GM12878 (cell line): ENCODE data around the gene CCDC170. TPM values are rescaled to one million over a fixed set of nuclear protein-coding genes. Genes with fewer than 3 reads are reported as not detected.

Experiments used
- ATAC-seq: fragments of 200-7000 bp; cut with Tn5 transposase; 3 replicates; pipeline ENCODE4 v1.9.1; 2020; ENCODE audit warnings: mild to moderate bottlenecking, moderate library complexity
- BruUV-seq: library from RNA; stranded (reverse); fragments of 400-500 nt; replicated peaks from 2 replicates; lab custom pipeline; 2021; lab: Mats Ljungman, UMichigan
- CTCF ChIA-PET: fragments of 300-600 bp; sonication (Branson Sonifier 250); formaldehyde crosslinking; extraction: SDS; loops from one replicate; lab custom pipeline; 2021; ENCODE audit warnings: inconsistent platforms; lab: Yijun Ruan, JAX
- POLR2A ChIA-PET: fragments of 350-600 bp; formaldehyde crosslinking; extraction: SDS; loops from one replicate; lab custom pipeline; 2021; ENCODE audit warnings: inconsistent platforms; lab: Charles Lee
- RAD21 ChIA-PET: fragments of 300-600 bp; sonication (Branson Sonifier 250); formaldehyde crosslinking; loops from one replicate; lab custom pipeline; 2023; ENCODE audit warnings: antibody characterized with exemption; ENCODE audit not compliant: unreplicated experiment; lab: Charles Lee
- SMC1A ChIA-PET: fragments of 300-600 bp; sonication (Branson Sonifier 250); formaldehyde crosslinking; loops from one replicate; lab custom pipeline; 2023; ENCODE audit not compliant: unreplicated experiment, uncharacterized antibody; lab: Charles Lee
- DNase-seq: peaks from one replicate; pipeline ENCODE4 v3.0.0-alpha.2; 2011; ENCODE audit warnings: low read depth, low spot score
- FAIRE-seq: peaks from 3 replicates; lab custom pipeline; 2011; peaks lifted over from hg19 to GRCh38; lab: Jason Lieb, UNC
- H2AFZ ChIP-seq: 2 replicates; pipeline ENCODE4 v1.6.0; 2011; ENCODE audit warnings: low read depth, low read length, control low read depth; ENCODE audit not compliant: control insufficient read depth
- H3K27ac ChIP-seq: 2 replicates; pipeline ENCODE4 v1.5.1; 2011; ENCODE audit warnings: control low read depth; ENCODE audit not compliant: control insufficient read depth, insufficient read depth
- H3K27me3 ChIP-seq, 2 experiments: replicated peaks in 1 of 2; 2 replicates each; pipeline versions ENCODE4 v1.6.0 to v1.6.1; 2011; ENCODE audit warnings: low read length in 1 of 2; ENCODE audit not compliant: control insufficient read depth in 2 of 2, insufficient read depth in 2 of 2
- H3K36me3 ChIP-seq, 2 experiments: 2 replicates each; pipeline ENCODE4 v1.5.1; 2011; ENCODE audit warnings: low read length in 1 of 2; ENCODE audit not compliant: control insufficient read depth in 2 of 2, insufficient read depth in 2 of 2
- H3K4me1 ChIP-seq: 2 replicates; pipeline ENCODE4 v1.6.1; 2011; ENCODE audit warnings: mild to moderate bottlenecking, low read length, moderate library complexity, mixed read lengths; ENCODE audit not compliant: control insufficient read depth, insufficient read depth
- H3K4me2 ChIP-seq: 2 replicates; pipeline ENCODE4 v1.6.0; 2011; ENCODE audit warnings: control low read depth; ENCODE audit not compliant: control insufficient read depth, insufficient read depth
- H3K4me3 ChIP-seq: fragments of 200-600 bp; sonication (generic); 2 replicates; pipeline ENCODE4 v1.5.1; 2016
- H3K79me2 ChIP-seq: 2 replicates; pipeline ENCODE4 v1.6.0; 2011; ENCODE audit warnings: low read length; ENCODE audit not compliant: control insufficient read depth, insufficient read depth
- H3K9ac ChIP-seq: 2 replicates; pipeline ENCODE4 v1.8.0; 2011; ENCODE audit warnings: low read length, control low read depth, mixed read lengths; ENCODE audit not compliant: control insufficient read depth, insufficient read depth
- H3K9me3 ChIP-seq: replicated peaks from 3 replicates; pipeline ENCODE4 v1.5.1; 2011; ENCODE audit warnings: mild to moderate bottlenecking, low read length; ENCODE audit not compliant: control insufficient read depth, insufficient read depth
- H4K20me1 ChIP-seq: 2 replicates; pipeline ENCODE4 v1.6.0; 2011; ENCODE audit not compliant: control insufficient read depth, insufficient read depth
- BHLHE40 ChIP-seq, 2 experiments: fragments of 450-650 bp in 1 of 2; IDR thresholded peaks; 2 replicates each; pipeline ENCODE4 v1.6.1; 2011 to 2017; ENCODE audit warnings: low read depth in 2 of 2, borderline replicate concordance in 1 of 2, improper control_type of control experiment in 1 of 2, low read length in 1 of 2, mild to moderate bottlenecking in 1 of 2
- BRCA1 ChIP-seq: IDR thresholded peaks from 2 replicates; pipeline ENCODE4 v1.6.1; 2011; ENCODE audit warnings: low read depth, low read length, improper control_type of control experiment
- CREM ChIP-seq: IDR thresholded peaks from 2 replicates; pipeline ENCODE4 v1.6.1; 2014; ENCODE audit warnings: antibody characterized with exemption, low read depth
- FOXK2 ChIP-seq: fragments of 450-650 bp; IDR thresholded peaks from 2 replicates; pipeline ENCODE4 v1.6.1; 2017; ENCODE audit warnings: mild to moderate bottlenecking, moderate library complexity
- HCFC1 ChIP-seq: fragments of 150-350 bp; IDR thresholded peaks from 2 replicates; pipeline ENCODE4 v1.6.1; 2014; ENCODE audit warnings: low read length
- JUNB ChIP-seq: IDR thresholded peaks from 2 replicates; pipeline ENCODE4 v1.6.1; 2016; ENCODE audit warnings: antibody characterized with exemption, mild to moderate bottlenecking
- KLF5 ChIP-seq: fragments of 450-650 bp; IDR thresholded peaks from 2 replicates; pipeline ENCODE4 v1.6.1; 2014; ENCODE audit warnings: mild to moderate bottlenecking; ENCODE audit not compliant: partially characterized antibody
- MAX ChIP-seq: IDR thresholded peaks from 2 replicates; pipeline ENCODE4 v1.6.1; 2012; ENCODE audit warnings: low read depth, low read length, improper control_type of control experiment
- NKRF ChIP-seq: fragments of 450-650 bp; conservative IDR thresholded peaks from 2 replicates; pipeline ENCODE4 v1.6.1; 2017; ENCODE audit warnings: mild to moderate bottlenecking, moderate library complexity
- RCOR1 ChIP-seq: conservative IDR thresholded peaks from 2 replicates; pipeline ENCODE4 v1.6.1; 2012; ENCODE audit warnings: low read depth, low read length, improper control_type of control experiment
- RUNX3 ChIP-seq: IDR thresholded peaks from 2 replicates; pipeline ENCODE4 v1.6.1; 2012; ENCODE audit warnings: low read length, inconsistent platforms
- SUPT20H ChIP-seq: IDR thresholded peaks from 2 replicates; pipeline ENCODE4 v1.6.1; 2011; ENCODE audit warnings: low read depth, mild to moderate bottlenecking, low read length, moderate library complexity, borderline replicate concordance; ENCODE audit not compliant: control insufficient read depth
- TAF1 ChIP-seq: IDR thresholded peaks from 2 replicates; pipeline ENCODE4 v1.6.1; 2011; ENCODE audit warnings: mild to moderate bottlenecking, low read depth, low read length, borderline replicate concordance
- TCF7 ChIP-seq: IDR thresholded peaks from 2 replicates; pipeline ENCODE4 v1.6.1; 2014; ENCODE audit warnings: antibody characterized with exemption, borderline replicate concordance
- YY1 ChIP-seq: IDR thresholded peaks from 2 replicates; pipeline ENCODE4 v1.6.1; 2011; ENCODE audit warnings: low read depth, mild to moderate bottlenecking, low read length
- ZBTB4 ChIP-seq: fragments of 450-650 bp; formaldehyde crosslinking; IDR thresholded peaks from 2 replicates; pipeline ENCODE4 v1.4.0; 2022; ENCODE audit warnings: mild to moderate bottlenecking, moderate library complexity
- ZZZ3 ChIP-seq: IDR thresholded peaks from 2 replicates; pipeline ENCODE4 v1.6.1; 2011; ENCODE audit warnings: low read depth; ENCODE audit not compliant: control insufficient read depth, insufficient read length
- WGBS: methylation state at CpG from one replicate; pipeline ENCODE4 v1.1.6; 2016; ENCODE audit warnings: low lambda C conversion rate; ENCODE audit not compliant: insufficient replicate concordance, insufficient coverage; ENCODE audit errors: missing lambda C conversion rate; 5-methylcytosine and 5-hydroxymethylcytosine counted together
- in situ Hi-C: fragments of 300-500 bp; cut with MboI; formaldehyde crosslinking; loops from 9 replicates; pipeline ENCODE4 v1.14.3; 2018; ENCODE audit warnings: mixed read lengths
- intact Hi-C: fragments of 100-400 bp; cut with micrococcal nuclease; formaldehyde crosslinking; loops from one replicate; pipeline ENCODE4 v1.14.2; 2022; ENCODE audit not compliant: unreplicated experiment
- polyA plus RNA-seq, 11 experiments: library from polyadenylated mRNA; depleted of rRNA in 4 of 11; unstranded in 6 of 11; stranded (reverse) in 5 of 11; fragments of >200 nt; fragmentation: Nextera tagmentation in 4 of 11; fragmentation: Illumina TruSeq in 1 of 11; extraction: Ambion mirVana in 4 of 11; extraction: Trizol in 1 of 11; gene quantifications; 1 replicate in 1 of 11; 2 replicates in 10 of 11; pipeline versions ENCODE4 v1.2.1 to v1.2.3, GENCODE V29; 2011 to 2016; ENCODE audit warnings: inconsistent platforms in 2 of 11, missing spikeins in 2 of 11, low read depth in 1 of 11
- total RNA-seq, 4 experiments: library from RNA; depleted of rRNA in 3 of 4; stranded (reverse); fragments of >200 nt in 3 of 4; fragmentation: Illumina TruSeq in 1 of 4; extraction: Trizol in 1 of 4; gene quantifications; 2 replicates each; pipeline versions ENCODE4 v1.2.1 to v1.2.3, GENCODE V29; 2013 to 2021

Gene CCDC170
- total and polyA plus RNA-seq, 10 of the 15 experiments (the other 5 are each of a cell fraction or from before 2014, with no cell fraction given) = not detected

GRCh38 chr6:151493161-151493803 is 535 bp upstream of the CCDC170 start (continued):
- TF ChIP-seq ZBTB4 (CRISPR knock-in tag) = no peak
- TF ChIP-seq RUNX3 = no peak
- TF ChIP-seq BRCA1 = no peak
- TF ChIP-seq JUNB = no peak
- TF ChIP-seq TCF7 = no peak
- TF ChIP-seq HCFC1 = no peak

- 2% methylated on average over 37 of the region's 43 CpGs for WGBS
- no peak overlapping the region for H3K27ac ChIP-seq
- H2AFZ ChIP-seq = no peak overlapping the region
- peaks cover 2% of the 10 kb centered on the region for H3K4me1 ChIP-seq
- peak overlapping the region; percentile 50 for H3K4me3 ChIP-seq
- H3K36me3 ChIP-seq = no peaks in the 10 kb centered on the region
- peak; percentile 53 for ATAC-seq
- no peaks in the 10 kb centered on the region for H3K9me3 ChIP-seq
- no TSS peak for BruUV-seq
- H3K4me2 ChIP-seq = peak overlapping the region; percentile 64
- no peaks in the 10 kb centered on the region for H4K20me1 ChIP-seq
- ChIA-PET RAD21 (no interaction called here), POLR2A (no interaction called here), SMC1A (no interaction called here), CTCF (no interaction called here)
- intact Hi-C loops = no loop called here
- FAIRE-seq = no peak
- no peak overlapping the region for H3K9ac ChIP-seq
- in situ Hi-C loops = no loop called here
- no peak for DNase-seq
- H3K79me2 ChIP-seq = no peaks in the 10 kb centered on the region
- peaks cover 3 to 6% of the 10 kb centered on the region in 2 experiments; a peak in 3 of 4 replicates for H3K27me3 ChIP-seq
- TF ChIP-seq SUPT20H (no peak), NKRF (no peak), TAF1 (no peak), FOXK2 (no peak), KLF5 (no peak), YY1 (no peak), BHLHE40 (IDR thresholded peaks at IDR 0.05; ENCODE audit: borderline replicate concordance in 1 of 2, low read depth in 2 of 2, low read length in 1 of 2) (no peak), RCOR1 (no peak), CREM (no peak), MAX (no peak), ZZZ3 (no peak)
Measured at GRCh38 chr6:151494235-151494935, 568 bp downstream of the CCDC170 start.
